ENCODE measurements around the gene UNC5A.

The UNC5A gene

GRCh38 chr5:176800024-176800423 is 10.3 kb upstream of the UNC5A start:
- no peak for DNase-seq (ENCODE audit: low spot score)

DNA sequence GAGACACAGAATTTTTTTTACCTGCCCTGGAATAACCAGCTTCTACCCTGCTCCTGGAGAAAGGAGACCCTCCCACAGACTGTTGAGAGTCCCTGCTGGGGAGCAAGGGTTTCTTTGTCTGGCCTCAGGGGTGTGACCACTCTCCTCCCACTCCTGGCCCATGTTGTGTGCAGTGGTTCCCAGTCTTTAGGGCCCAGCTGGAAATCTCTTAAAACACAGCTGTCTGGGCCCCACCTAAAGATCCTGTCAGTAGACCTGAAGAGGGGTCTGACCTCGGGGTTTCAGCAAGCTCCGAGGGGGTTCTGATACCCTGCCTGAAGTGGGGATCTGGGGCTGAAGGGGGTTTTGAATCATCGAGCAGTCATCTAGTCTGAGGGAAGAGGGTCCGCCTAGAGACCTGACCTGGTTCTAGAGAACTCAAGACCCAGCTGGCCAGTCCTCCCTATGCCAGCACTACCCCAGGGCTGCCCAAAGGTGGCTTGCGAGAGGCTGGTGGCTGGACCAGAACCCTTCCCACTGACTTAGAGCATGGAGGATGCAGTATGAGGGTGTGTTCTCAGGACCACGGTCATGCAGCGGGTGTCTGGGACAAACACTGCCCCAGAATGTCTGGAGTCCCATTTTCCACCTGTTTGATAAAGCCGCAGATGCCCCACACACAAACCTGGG is 8.1 kb upstream of the UNC5A start:
- DNase-seq (ENCODE audit: low spot score) = no peak

GRCh38 chr5:176803068-176803942 is 7.1 kb upstream of the UNC5A start:
- no peak for DNase-seq (ENCODE audit: low spot score)

GRCh38 chr5:176803943-176804498 is 6.3 kb upstream of the UNC5A start:
- peak; percentile 45 for DNase-seq (ENCODE audit: low spot score)

DNA sequence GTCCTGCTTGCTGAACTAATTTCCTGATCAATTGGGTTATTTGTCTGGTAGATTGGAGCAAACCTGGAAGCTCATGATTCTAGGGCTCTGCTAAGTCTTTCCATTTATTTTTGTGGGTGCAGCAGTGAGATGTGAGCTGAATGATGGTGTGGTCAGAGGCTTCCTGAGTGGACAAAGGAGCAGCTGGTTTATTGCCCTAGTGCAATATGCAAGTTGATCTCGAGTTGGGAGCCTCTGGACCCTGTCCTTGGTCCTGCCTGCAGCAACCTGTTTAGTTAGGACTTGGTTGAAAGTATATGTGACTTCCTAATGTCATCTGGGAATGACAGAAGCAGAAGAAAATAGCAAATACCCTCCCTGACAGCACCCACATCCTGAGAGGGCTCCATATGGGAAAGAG is 4.2 kb upstream of the UNC5A start:
- DNase-seq (ENCODE audit: low spot score) = no peak

GRCh38 chr5:176809544-176810080 is 747 bp upstream of the UNC5A start:
- DNase-seq (ENCODE audit: low spot score) = no peak

DNA sequence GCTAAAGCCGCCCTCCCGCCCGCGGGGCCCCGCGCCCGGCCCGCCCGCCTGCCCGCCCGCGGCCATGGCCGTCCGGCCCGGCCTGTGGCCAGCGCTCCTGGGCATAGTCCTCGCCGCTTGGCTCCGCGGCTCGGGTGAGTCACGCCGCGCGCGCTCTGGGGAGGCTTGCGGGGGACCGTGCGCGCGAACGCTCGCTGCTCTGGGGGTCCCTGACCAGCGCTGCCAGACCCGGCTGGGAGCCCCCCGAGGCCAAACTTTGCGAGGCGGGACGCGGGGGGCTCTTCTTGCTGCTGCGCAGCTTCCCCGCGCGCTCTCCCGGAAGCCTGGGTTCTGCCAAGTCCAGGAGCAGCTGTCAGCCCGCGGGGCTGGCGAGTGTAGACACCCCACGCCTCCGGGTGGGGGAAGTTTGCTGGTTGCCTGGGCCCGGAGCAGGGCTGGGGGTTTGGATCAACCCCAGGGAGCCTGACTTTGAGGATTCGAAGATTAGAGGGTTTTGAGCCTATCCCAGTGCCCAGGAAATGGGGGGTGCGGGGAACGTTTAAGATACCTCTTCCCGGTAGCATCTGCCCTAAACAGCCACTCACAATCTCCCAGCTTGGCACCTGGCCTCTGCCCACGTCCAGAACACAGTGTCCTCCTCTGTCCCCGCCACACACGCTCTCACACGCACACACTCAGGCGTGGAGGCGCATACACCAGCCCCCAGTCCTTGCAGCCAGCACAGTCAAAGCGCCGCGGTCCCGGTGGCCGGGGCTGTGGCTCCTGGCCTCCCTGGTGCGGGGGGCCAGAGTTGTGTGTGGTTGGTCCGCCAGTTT is 535 bp downstream of the UNC5A start:
- DNase-seq (ENCODE audit: low spot score) = peak; percentile 62

DNA sequence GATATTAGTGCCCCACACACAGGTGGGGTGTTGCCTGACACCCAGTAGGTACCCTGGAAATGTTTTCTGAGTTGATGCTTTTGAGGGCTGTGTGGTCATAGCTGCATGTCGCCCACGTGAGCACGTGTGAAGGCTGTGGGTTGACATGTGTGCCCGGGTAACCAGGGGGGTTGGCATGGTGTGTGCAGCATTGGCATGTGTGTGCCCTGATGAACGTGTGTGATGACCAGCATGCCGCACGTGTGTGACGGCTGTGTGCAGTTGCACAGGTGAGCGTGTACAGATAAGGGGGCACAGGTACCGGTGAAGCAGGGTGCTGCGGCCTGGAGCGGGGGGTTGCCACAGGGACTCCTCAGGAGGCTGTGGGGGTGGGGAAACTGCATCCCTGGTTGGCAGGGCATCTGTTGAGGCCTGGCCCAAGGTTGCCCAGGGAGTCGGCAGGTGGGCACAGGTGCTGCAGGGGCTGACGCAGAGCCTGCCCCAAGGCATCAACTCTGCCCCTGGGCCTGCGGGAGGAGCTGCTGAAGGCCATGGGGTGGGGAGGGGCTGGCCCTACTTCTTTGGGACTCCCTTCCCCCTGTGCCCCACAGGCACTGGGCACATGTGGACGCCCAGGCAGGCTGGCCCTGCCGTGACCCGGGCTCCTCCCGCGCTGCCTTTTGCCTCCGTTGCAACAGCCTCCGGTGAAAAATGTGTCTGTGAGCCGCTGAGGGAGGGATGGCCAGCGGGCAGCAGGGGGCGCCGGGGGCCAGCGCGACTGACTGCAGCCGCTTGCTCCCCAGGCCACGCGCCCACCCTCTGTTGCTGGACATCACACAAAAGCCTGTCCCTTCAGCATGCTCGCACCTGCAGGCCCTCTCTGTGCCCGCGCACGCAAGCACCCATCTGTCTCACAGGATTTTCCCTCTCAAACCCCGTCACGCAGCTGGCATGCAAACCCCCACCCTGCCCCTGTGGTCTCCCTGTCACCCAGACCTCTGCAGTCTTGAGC is 2.2 kb downstream of the UNC5A start:
- DNase-seq (ENCODE audit: low spot score) = peak; percentile 79

GRCh38 chr5:176813587-176814312 is 3.4 kb downstream of the UNC5A start:
- DNase-seq (ENCODE audit: low spot score) = no peak

DNA sequence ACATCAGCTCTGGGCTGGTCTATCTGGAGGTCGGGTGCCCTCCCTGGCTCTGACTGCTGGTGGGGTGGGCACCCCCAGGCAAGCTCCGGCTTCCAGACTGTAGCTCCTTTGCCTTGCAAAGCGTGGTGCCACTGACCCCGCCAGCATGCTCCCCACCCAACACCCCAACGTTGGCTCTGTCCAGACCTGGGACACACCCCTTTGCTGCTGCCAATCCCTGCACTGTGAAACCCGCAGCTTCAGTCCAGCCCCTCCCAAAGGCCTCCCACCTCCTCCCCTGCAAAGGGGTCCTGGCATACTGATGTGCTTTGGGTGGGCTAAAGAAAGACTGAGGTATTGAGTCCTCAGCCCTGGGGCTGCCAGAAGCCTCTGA is 3.9 kb downstream of the UNC5A start:
- DNase-seq (ENCODE audit: low spot score) = no peak

DNA sequence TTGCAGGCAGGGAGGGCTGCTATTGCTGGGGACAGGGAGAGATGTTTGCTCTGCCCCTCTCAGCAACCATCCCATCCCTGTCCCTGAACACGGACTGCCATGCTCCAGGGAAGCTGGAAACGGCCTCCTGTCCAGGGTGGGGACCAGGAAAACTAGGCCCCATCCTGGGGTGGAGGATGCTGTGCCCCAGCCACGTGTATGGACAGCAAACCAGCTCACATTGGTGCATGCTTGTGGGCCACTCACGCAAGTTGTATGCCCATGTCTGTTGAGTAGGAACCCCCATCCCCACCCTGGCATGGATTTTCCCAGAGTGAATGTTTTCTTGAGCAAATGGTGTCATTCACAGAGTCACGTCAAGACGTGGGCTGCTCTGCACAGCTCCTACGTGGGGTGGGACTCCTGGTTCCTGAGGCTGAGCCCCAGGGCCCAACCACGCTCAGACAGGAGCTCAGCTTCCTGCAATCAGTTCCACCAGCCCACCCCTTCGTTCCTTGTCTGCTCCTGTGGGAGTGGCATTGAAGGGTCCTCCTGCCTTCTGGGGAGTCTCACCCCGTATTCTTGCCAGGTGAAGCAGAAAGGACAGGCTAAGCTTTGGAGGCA is 4.6 kb downstream of the UNC5A start:
- DNase-seq (ENCODE audit: low spot score) = no peak

- DNase-seq (ENCODE audit: low spot score) = no peak
Observed at GRCh38 chr5:176816043-176816745, 5.8 kb downstream of the UNC5A start.

DNA sequence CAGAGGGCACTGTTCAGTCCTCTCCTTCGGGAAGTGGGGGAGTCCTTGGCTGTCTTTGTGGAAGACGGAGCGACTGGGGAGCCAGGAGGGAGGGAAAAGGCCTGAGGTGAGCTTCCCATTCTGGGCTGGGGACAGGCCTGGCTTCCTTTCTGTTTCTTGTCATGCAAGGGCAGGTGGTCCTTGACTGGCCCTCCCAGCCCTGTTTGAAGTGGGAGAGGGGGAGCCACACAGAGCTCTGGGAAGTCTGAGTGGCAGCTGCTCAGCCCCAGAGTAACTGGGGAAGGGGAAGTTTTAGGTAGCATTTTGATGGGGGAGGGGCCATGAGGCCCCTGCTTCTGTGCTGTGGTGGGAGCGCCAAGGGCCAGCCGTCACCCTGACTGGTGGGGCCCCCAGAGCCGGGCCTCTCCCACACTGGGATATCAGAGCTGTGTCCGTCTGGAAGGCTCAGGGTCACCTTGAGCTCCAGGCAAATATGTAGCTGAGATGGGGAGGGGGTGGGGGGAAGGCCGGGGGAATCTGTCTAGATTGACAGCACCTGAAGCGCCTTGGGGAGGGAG is 6.5 kb downstream of the UNC5A start:
- DNase-seq (ENCODE audit: low spot score) = no peak

- DNase-seq (ENCODE audit: low spot score) = no peak
Observed at GRCh38 chr5:176817369-176817840, 7.0 kb downstream of the UNC5A start.

GRCh38 chr5:176817841-176818377 is 7.5 kb downstream of the UNC5A start:
- peak; percentile 64 for DNase-seq (ENCODE audit: low spot score)

GRCh38 chr5:176818391-176819098 is 8.2 kb downstream of the UNC5A start:
- no peak for DNase-seq (ENCODE audit: low spot score)

DNA sequence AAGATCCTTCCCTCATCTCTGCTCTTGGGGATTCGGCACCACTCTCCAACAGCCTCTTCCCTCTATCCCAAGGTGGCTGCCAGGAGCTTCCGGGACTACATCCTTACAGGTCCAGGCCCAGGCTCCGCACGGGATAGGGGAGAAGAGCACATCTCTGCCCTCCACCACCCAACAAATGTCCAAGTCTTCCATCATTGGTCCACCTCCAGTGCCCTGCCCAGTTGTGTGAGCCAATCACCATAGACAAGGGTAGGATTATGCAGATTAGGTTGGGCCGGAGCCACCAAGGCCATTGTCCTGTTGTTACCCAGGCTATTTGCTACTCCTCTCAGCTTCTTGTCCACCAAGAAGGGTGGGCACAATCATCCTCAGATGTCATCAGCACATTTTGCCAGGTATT is 9.1 kb downstream of the UNC5A start:
- no peak for DNase-seq (ENCODE audit: low spot score)

GRCh38 chr5:176820937-176821336 is 10.6 kb downstream of the UNC5A start:
- DNase-seq (ENCODE audit: low spot score) = no peak
